Uterus (tissue), 2 donors: Measurements from ENCODE around the gene STRN.

ENCODE experiments used
- CTCF ChIP-seq, 4 experiments: fragments of 200-600 bp in 2 of 4; fragments of 450-650 bp in 2 of 4; sonication (generic) in 2 of 4; IDR thresholded peaks; one replicate each; pipeline ENCODE4 v1.5.1; 2016 to 2019; ENCODE audit warnings: antibody characterized with exemption in 4 of 4, mild to moderate bottlenecking in 2 of 4, moderate library complexity in 1 of 4
- POLR2A ChIP-seq, 2 donors: fragments of 450-650 bp; IDR thresholded peaks; one replicate each; pipeline ENCODE4 v1.6.1; 2016; ENCODE audit warnings: antibody characterized with exemption in 2 of 2, mild to moderate bottlenecking in 1 of 2, moderate library complexity in 1 of 2

- TF ChIP-seq CTCF (IDR thresholded peaks at IDR 0.05) (no peak), POLR2A (IDR thresholded peaks at IDR 0.05) (no peak)
These were observed 122.5 kb downstream of the STRN start for GRCh38 chr2:36843838-36844237.
